Raji (cell line): Measurements from ENCODE around the gene CCDC158.

Experiments
- POLR2A ChIP-seq: IDR thresholded peaks from 2 replicates; pipeline ENCODE4 v1.6.1; 2011; ENCODE audit warnings: low read depth, low read length, control low read depth; ENCODE audit not compliant: insufficient read depth

CCDC158 gene

GRCh38 chr4:76354517-76355473 lies 66.1 kb downstream of the CCDC158 start:
- TF ChIP-seq POLR2A, result no peak

- TF ChIP-seq POLR2A, result no peak
Measured at GRCh38 chr4:76342803-76343202, 78.1 kb downstream of the CCDC158 start.

- no peak for TF ChIP-seq POLR2A
Measured at GRCh38 chr4:76342191-76342590, 78.8 kb downstream of the CCDC158 start.

GRCh38 chr4:76341063-76341462 lies 79.9 kb downstream of the CCDC158 start:
- no peak for TF ChIP-seq POLR2A

- TF ChIP-seq POLR2A, result no peak
Measured at GRCh38 chr4:76339364-76339763, 81.6 kb downstream of the CCDC158 start.

- TF ChIP-seq POLR2A, result no peak
Measured at GRCh38 chr4:76334885-76335284, 86.1 kb downstream of the CCDC158 start.

- TF ChIP-seq POLR2A, result no peak
Measured at GRCh38 chr4:76326515-76326914, 94.4 kb downstream of the CCDC158 start.

GRCh38 chr4:76325072-76325471 lies 95.9 kb downstream of the CCDC158 start:
- no peak for TF ChIP-seq POLR2A

GRCh38 chr4:76322236-76322635 lies 98.7 kb downstream of the CCDC158 start:
- no peak for TF ChIP-seq POLR2A

- TF ChIP-seq POLR2A, result no peak
Measured at GRCh38 chr4:76316131-76316530, 104.8 kb downstream of the CCDC158 start.

GRCh38 chr4:76315267-76315918 lies 105.5 kb downstream of the CCDC158 start:
- TF ChIP-seq POLR2A, result no peak

- TF ChIP-seq POLR2A, result no peak
Measured at GRCh38 chr4:76313547-76313946, 107.4 kb downstream of the CCDC158 start.

- TF ChIP-seq POLR2A, result no peak
Measured at GRCh38 chr4:76312457-76312856, 108.5 kb downstream of the CCDC158 start.

- TF ChIP-seq POLR2A, result no peak
Measured at GRCh38 chr4:76311896-76312331, 109.0 kb downstream of the CCDC158 start.

GRCh38 chr4:76310683-76311082 lies 110.3 kb downstream of the CCDC158 start:
- TF ChIP-seq POLR2A, result no peak

GRCh38 chr4:76309939-76310550 lies 110.9 kb downstream of the CCDC158 start:
- no peak for TF ChIP-seq POLR2A
